Neural cell (in vitro differentiated cells): Measurements from ENCODE around the gene COL23A1.

Experiments
- CTCF ChIP-seq: fragments of 450-650 bp; IDR thresholded peaks from 2 replicates; pipeline ENCODE4 v1.5.1; 2014; ENCODE audit warnings: antibody characterized with exemption, mild to moderate bottlenecking, moderate library complexity; ENCODE audit not compliant: poor library complexity, severe bottlenecking
- EZH2 ChIP-seq: fragments of 200-600, 300-800 bp; shearing (Covaris generic), sonication (generic); IDR thresholded peaks from 2 replicates; pipeline ENCODE4 v1.6.1; 2014; ENCODE audit warnings: antibody characterized with exemption, low read length, borderline replicate concordance, mild to moderate bottlenecking; ENCODE audit not compliant: insufficient read depth, poor library complexity, severe bottlenecking
- POLR2AphosphoS5 ChIP-seq: IDR thresholded peaks from 2 replicates; pipeline ENCODE4 v1.6.1; 2012
- REST ChIP-seq: IDR thresholded peaks from 2 replicates; pipeline ENCODE4 v1.6.1; 2012; ENCODE audit warnings: borderline replicate concordance
- SMC3 ChIP-seq: fragments of 450-650 bp; conservative IDR thresholded peaks from 2 replicates; pipeline ENCODE4 v1.6.1; 2014; ENCODE audit warnings: antibody characterized with exemption, mild to moderate bottlenecking, moderate library complexity; ENCODE audit not compliant: poor library complexity

DNA sequence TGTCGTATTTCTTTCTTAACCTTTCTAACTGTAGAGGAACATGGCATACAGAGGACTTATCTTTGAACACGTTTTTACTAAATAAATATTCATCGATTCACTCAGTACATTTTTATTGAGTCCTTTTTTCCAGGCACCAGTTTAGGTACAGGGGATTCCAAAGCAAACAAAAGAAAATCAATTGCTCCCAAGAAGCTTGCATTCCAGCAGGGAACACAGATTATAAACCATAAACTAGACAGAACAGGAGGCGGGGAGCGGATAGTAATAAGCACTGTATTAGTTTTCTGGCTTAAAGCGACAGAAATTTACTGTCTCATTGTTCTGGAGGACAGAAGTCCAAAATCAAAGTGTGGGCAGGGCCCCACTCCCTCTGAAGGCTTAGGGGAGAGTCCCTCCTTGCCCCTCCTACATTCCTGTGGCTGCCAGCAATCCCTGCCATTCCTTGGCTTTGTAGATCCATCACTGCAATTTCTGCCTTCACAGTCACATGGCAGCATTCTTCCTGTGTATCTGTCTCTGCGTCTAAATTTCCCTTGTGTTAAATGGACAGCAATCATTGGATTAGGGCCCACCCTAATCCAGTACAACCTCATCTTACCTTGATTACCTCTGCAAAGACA, 115.5 kb downstream of the COL23A1 start:
- TF ChIP-seq CTCF (no peak), POLR2AphosphoS5 (no peak), REST (no peak), SMC3 (no peak), EZH2 (no peak)
